Measurements from ENCODE around the gene NTN1.

- TF ChIP-seq ZNF768 (tag by site-specific recombination; IDR thresholded peaks at IDR 0.05), result no peak
- TF ChIP-seq ZSCAN4 (tag by site-specific recombination; IDR thresholded peaks at IDR 0.05), result no peak
- TF ChIP-seq YY2 (tag by site-specific recombination; IDR thresholded peaks at IDR 0.05), result no peak
- no peak for TF ChIP-seq MYNN (tag by site-specific recombination; IDR thresholded peaks at IDR 0.05; ENCODE audit: borderline replicate concordance)
- TF ChIP-seq ZNF830 (tag by site-specific recombination; IDR thresholded peaks at IDR 0.05; ENCODE audit: low read depth), result no peak
- no peak for TF ChIP-seq SCRT1 (tag by site-specific recombination; IDR thresholded peaks at IDR 0.05; ENCODE audit: borderline replicate concordance)
- TF ChIP-seq ZNF335 (tag by site-specific recombination; conservative IDR thresholded peaks at IDR 0.05), result no peak
- TF ChIP-seq ZNF561 (tag by site-specific recombination; IDR thresholded peaks at IDR 0.05; ENCODE audit: borderline replicate concordance), result no peak
Observed at GRCh38 chr17:9247401-9247938, 226.2 kb downstream of the NTN1 start.

All from HEK293 (cell line).